ENCODE results near the gene ALG12. TPM values are rescaled to one million over a fixed set of nuclear protein-coding genes. Genes with fewer than 3 reads are reported as not detected.

Gene ALG12
- total RNA-seq, 1 experiment from 2014 or later = 16.6 TPM

- no peak overlapping the region for H3K4me2 ChIP-seq (ENCODE audit: low read length)
- no peak overlapping the region for H2AFZ ChIP-seq (ENCODE audit: low read depth, low read length, poor library complexity, severe bottlenecking)
- ChIA-PET POLR2A (no interaction called here), RAD21 (ENCODE audit: low non-redundant PET in 1 of 2, low total read pairs in 2 of 2, uncharacterized antibody in 2 of 2, unreplicated experiment in 2 of 2) (no interaction called here), CTCF (no interaction called here)
- no peak overlapping the region for H3K9ac ChIP-seq (ENCODE audit: low read length)
- no peaks in the 10 kb centered on the region for H3K27me3 ChIP-seq (ENCODE audit: insufficient read depth, low read length)
- DNase-seq (ENCODE audit: low read depth, low spot score) (no peak), ATAC-seq (no peak)
- no peaks in the 10 kb centered on the region for H4K20me1 ChIP-seq (ENCODE audit: insufficient read depth)
- TF ChIP-seq ZFX (IDR thresholded peaks at IDR 0.05) (no peak), POLR2A (IDR thresholded peaks at IDR 0.05; ENCODE audit: borderline replicate concordance, extremely low read depth, insufficient read depth, insufficient read length) (no peak), CEBPB (IDR thresholded peaks at IDR 0.05; ENCODE audit: low read depth) (no peak), EZH2 (IDR thresholded peaks at IDR 0.05) (no peak)
- TF ChIP-seq, protein P1, sequence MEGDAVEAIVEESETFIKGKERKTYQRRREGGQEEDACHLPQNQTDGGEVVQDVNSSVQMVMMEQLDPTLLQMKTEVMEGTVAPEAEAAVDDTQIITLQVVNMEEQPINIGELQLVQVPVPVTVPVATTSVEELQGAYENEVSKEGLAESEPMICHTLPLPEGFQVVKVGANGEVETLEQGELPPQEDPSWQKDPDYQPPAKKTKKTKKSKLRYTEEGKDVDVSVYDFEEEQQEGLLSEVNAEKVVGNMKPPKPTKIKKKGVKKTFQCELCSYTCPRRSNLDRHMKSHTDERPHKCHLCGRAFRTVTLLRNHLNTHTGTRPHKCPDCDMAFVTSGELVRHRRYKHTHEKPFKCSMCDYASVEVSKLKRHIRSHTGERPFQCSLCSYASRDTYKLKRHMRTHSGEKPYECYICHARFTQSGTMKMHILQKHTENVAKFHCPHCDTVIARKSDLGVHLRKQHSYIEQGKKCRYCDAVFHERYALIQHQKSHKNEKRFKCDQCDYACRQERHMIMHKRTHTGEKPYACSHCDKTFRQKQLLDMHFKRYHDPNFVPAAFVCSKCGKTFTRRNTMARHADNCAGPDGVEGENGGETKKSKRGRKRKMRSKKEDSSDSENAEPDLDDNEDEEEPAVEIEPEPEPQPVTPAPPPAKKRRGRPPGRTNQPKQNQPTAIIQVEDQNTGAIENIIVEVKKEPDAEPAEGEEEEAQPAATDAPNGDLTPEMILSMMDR (IDR thresholded peaks at IDR 0.05 in 2 of 3, conservative IDR thresholded peaks at IDR 0.05 in 1 of 3; ENCODE audit: borderline replicate concordance in 1 of 3, insufficient read depth in 1 of 3, low read depth in 2 of 3, low read length in 2 of 3) = no peak
- TF ChIP-seq, protein P2, sequence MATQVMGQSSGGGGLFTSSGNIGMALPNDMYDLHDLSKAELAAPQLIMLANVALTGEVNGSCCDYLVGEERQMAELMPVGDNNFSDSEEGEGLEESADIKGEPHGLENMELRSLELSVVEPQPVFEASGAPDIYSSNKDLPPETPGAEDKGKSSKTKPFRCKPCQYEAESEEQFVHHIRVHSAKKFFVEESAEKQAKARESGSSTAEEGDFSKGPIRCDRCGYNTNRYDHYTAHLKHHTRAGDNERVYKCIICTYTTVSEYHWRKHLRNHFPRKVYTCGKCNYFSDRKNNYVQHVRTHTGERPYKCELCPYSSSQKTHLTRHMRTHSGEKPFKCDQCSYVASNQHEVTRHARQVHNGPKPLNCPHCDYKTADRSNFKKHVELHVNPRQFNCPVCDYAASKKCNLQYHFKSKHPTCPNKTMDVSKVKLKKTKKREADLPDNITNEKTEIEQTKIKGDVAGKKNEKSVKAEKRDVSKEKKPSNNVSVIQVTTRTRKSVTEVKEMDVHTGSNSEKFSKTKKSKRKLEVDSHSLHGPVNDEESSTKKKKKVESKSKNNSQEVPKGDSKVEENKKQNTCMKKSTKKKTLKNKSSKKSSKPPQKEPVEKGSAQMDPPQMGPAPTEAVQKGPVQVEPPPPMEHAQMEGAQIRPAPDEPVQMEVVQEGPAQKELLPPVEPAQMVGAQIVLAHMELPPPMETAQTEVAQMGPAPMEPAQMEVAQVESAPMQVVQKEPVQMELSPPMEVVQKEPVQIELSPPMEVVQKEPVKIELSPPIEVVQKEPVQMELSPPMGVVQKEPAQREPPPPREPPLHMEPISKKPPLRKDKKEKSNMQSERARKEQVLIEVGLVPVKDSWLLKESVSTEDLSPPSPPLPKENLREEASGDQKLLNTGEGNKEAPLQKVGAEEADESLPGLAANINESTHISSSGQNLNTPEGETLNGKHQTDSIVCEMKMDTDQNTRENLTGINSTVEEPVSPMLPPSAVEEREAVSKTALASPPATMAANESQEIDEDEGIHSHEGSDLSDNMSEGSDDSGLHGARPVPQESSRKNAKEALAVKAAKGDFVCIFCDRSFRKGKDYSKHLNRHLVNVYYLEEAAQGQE (IDR thresholded peaks at IDR 0.05; ENCODE audit: low read depth) = no peak
- TF ChIP-seq, protein P3, sequence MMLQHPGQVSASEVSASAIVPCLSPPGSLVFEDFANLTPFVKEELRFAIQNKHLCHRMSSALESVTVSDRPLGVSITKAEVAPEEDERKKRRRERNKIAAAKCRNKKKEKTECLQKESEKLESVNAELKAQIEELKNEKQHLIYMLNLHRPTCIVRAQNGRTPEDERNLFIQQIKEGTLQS (IDR thresholded peaks at IDR 0.05) = no peak
- BruUV-seq (replicated peaks) = no TSS peak
- no peaks in the 10 kb centered on the region for H3K9me2 ChIP-seq (ENCODE audit: insufficient read depth)
- peaks cover 70% of the 10 kb centered on the region for H3K79me2 ChIP-seq (ENCODE audit: insufficient read depth, low read length)
- H3K4me1 ChIP-seq (ENCODE audit: control insufficient read depth in 1 of 2, insufficient read depth in 2 of 2, low read length in 2 of 2) = no peaks in the 10 kb centered on the region
- no peak overlapping the region for H3K4me3 ChIP-seq (replicated peaks in 1 of 2; ENCODE audit: low read depth in 1 of 2, low read length in 2 of 2)
- intact Hi-C loops (cut with micrococcal nuclease) = no loop called here
- peaks cover 0 to 12% of the 10 kb centered on the region in 2 experiments; a peak in 3 of 4 replicates for H3K9me3 ChIP-seq (ENCODE audit: control insufficient read depth in 1 of 2, insufficient read depth in 1 of 2, low read depth in 1 of 2, low read length in 2 of 2)
- H3K27ac ChIP-seq (ENCODE audit: low read depth, low read length) = no peak overlapping the region
- peaks cover 18 to 53% of the 10 kb centered on the region in 2 experiments for H3K36me3 ChIP-seq (ENCODE audit: control insufficient read depth in 1 of 2, insufficient read depth in 2 of 2, low read length in 2 of 2)
Measured at GRCh38 chr22:49884503-49885260, 33.6 kb downstream of the ALG12 start.
